H1 (cell line): ENCODE data around the gene FAM171A1. TPM values are rescaled to one million over a fixed set of nuclear protein-coding genes. Genes with fewer than 3 reads are reported as not detected.

Experiments used
- CTCF ChIA-PET: fragments of 300-600 bp; sonication (Branson Sonifier 250); formaldehyde crosslinking; loops from one replicate; lab custom pipeline; 2021; ENCODE audit not compliant: partially characterized antibody; lab: Charles Lee
- POLR2A ChIA-PET: fragments of 300-600 bp; sonication (Branson Sonifier 250); formaldehyde crosslinking; loops from one replicate; lab custom pipeline; 2021; ENCODE audit warnings: inconsistent platforms; ENCODE audit not compliant: partially characterized antibody; lab: Charles Lee
- DNase-seq, 2 experiments: peaks; one replicate each; pipeline versions ENCODE4 v3.0.0 to v3.0.0-alpha.2; 2010 to 2022; ENCODE audit warnings: low spot score in 2 of 2, low read depth in 1 of 2, mixed read lengths in 1 of 2
- FAIRE-seq: peaks from 2 replicates; lab custom pipeline; 2011; peaks lifted over from hg19 to GRCh38; lab: Jason Lieb, UNC
- H2AFZ ChIP-seq: 2 replicates; pipeline ENCODE4 v1.8.1; 2012; ENCODE audit warnings: low read length, inconsistent platforms
- H2AK5ac ChIP-seq: 2 replicates; pipeline ENCODE4 v1.6.1; 2013; ENCODE audit warnings: low read depth, low read length
- H2BK120ac ChIP-seq: replicated peaks from 2 replicates; pipeline ENCODE3; 2013; ENCODE audit warnings: low read depth, low read length, inconsistent platforms
- H2BK12ac ChIP-seq: 2 replicates; pipeline ENCODE4 v1.6.1; 2013; ENCODE audit warnings: low read depth, low read length
- H2BK15ac ChIP-seq: 2 replicates; pipeline ENCODE4 v1.6.1; 2013; ENCODE audit warnings: low read length
- H2BK20ac ChIP-seq: 2 replicates; pipeline ENCODE4 v1.6.1; 2013; ENCODE audit warnings: low read length
- H2BK5ac ChIP-seq: 2 replicates; pipeline ENCODE4 v1.6.1; 2013; ENCODE audit warnings: low read depth, low read length
- H3K14ac ChIP-seq: 2 replicates; pipeline ENCODE4 v1.6.1; 2013; ENCODE audit warnings: inconsistent platforms; ENCODE audit not compliant: insufficient read length
- H3K18ac ChIP-seq: 2 replicates; pipeline ENCODE4 v1.6.1; 2013; ENCODE audit warnings: low read length; ENCODE audit errors: extremely low read depth
- H3K23ac ChIP-seq: 2 replicates; pipeline ENCODE4 v1.6.1; 2013; ENCODE audit warnings: inconsistent platforms; ENCODE audit not compliant: insufficient read length
- H3K23me2 ChIP-seq: 2 replicates; pipeline ENCODE4 v1.6.1; 2013; ENCODE audit warnings: low read depth, low read length
- H3K27ac ChIP-seq: 2 replicates; pipeline ENCODE4 v1.6.1; 2011; ENCODE audit warnings: low read depth, low read length, inconsistent platforms
- H3K27me3 ChIP-seq, 4 experiments: replicated peaks in 1 of 4; 1 replicate in 1 of 4; 2 replicates in 3 of 4; pipeline versions ENCODE4 v1.6.1 to v1.8.1; 2011 to 2013; ENCODE audit warnings: low read length in 3 of 4, mild to moderate bottlenecking in 3 of 4, inconsistent platforms in 2 of 4, mixed read lengths in 2 of 4, moderate library complexity in 1 of 4; ENCODE audit not compliant: control insufficient read depth in 3 of 4, insufficient read depth in 3 of 4; ENCODE audit errors: extremely low read depth in 1 of 4
- H3K36me3 ChIP-seq, 4 experiments: 2 replicates each; pipeline versions ENCODE4 v1.6.1 to v1.8.1; 2011 to 2013; ENCODE audit warnings: mild to moderate bottlenecking in 4 of 4, low read length in 3 of 4, moderate library complexity in 2 of 4, control low read depth in 1 of 4, inconsistent platforms in 1 of 4; ENCODE audit not compliant: insufficient read depth in 4 of 4, control insufficient read depth in 2 of 4
- H3K4ac ChIP-seq: replicated peaks from 2 replicates; pipeline ENCODE3; 2013; ENCODE audit warnings: low read length, low read depth, mixed read lengths, inconsistent platforms; ENCODE audit not compliant: insufficient read length
- H3K4me1 ChIP-seq, 4 experiments: replicated peaks in 1 of 4; 1 replicate in 1 of 4; 2 replicates in 3 of 4; pipeline versions ENCODE4 v1.6.1 to v1.8.1; 2011 to 2013; ENCODE audit warnings: low read length in 3 of 4, inconsistent platforms in 2 of 4, mixed read lengths in 1 of 4; ENCODE audit not compliant: insufficient read depth in 4 of 4, control insufficient read depth in 3 of 4
- H3K4me2 ChIP-seq, 2 experiments: 2 replicates each; pipeline versions ENCODE4 v1.6.1 to v1.8.1; 2011 to 2013; ENCODE audit warnings: low read depth in 2 of 2, low read length in 2 of 2, control low read depth in 1 of 2, inconsistent platforms in 1 of 2, mild to moderate bottlenecking in 1 of 2; ENCODE audit not compliant: insufficient read depth in 1 of 2
- H3K4me3 ChIP-seq, 4 experiments: fragments of 200-600, 300-600 bp in 1 of 4; sonication (generic), shearing (Covaris generic), sonication (Bioruptor Twin) in 1 of 4; 2 replicates each; pipeline versions ENCODE4 v1.5.1 to v1.8.1; 2011 to 2016; ENCODE audit warnings: low read length in 4 of 4, low read depth in 3 of 4, control low read depth in 2 of 4, inconsistent platforms in 2 of 4, mild to moderate bottlenecking in 2 of 4, mixed read lengths in 1 of 4, moderate library complexity in 1 of 4; ENCODE audit not compliant: insufficient read depth in 2 of 4; ENCODE audit errors: extremely low read depth in 1 of 4
- H3K56ac ChIP-seq: replicated peaks from 2 replicates; pipeline ENCODE3; 2013; ENCODE audit warnings: low read depth, mild to moderate bottlenecking, mixed read lengths, low read length, inconsistent platforms; ENCODE audit not compliant: insufficient read length
- H3K79me1 ChIP-seq: 2 replicates; pipeline ENCODE4 v1.6.1; 2013; ENCODE audit warnings: low read depth, low read length, control low read depth
- H3K79me2 ChIP-seq, 2 experiments: 2 replicates each; pipeline versions ENCODE4 v1.6.1 to v1.8.1; 2012 to 2013; ENCODE audit warnings: low read length in 2 of 2, mild to moderate bottlenecking in 2 of 2, inconsistent platforms in 1 of 2; ENCODE audit not compliant: insufficient read depth in 2 of 2, control insufficient read depth in 1 of 2
- H3K9ac ChIP-seq, 4 experiments: replicated peaks in 1 of 4; 1 replicate in 1 of 4; 2 replicates in 3 of 4; pipeline versions ENCODE4 v1.6.1 to v1.8.1; 2011 to 2013; ENCODE audit warnings: low read depth in 3 of 4, low read length in 3 of 4, control low read depth in 2 of 4, mild to moderate bottlenecking in 2 of 4, moderate library complexity in 2 of 4, inconsistent platforms in 1 of 4; ENCODE audit errors: extremely low read depth in 1 of 4
- H3K9me3 ChIP-seq, 2 experiments: 2 replicates each; pipeline versions ENCODE4 v1.6.1 to v1.8.1; 2012 to 2013; ENCODE audit warnings: mild to moderate bottlenecking in 2 of 2, moderate library complexity in 2 of 2, control low read depth in 1 of 2, inconsistent platforms in 1 of 2, low read depth in 1 of 2, low read length in 1 of 2, mixed read lengths in 1 of 2; ENCODE audit not compliant: insufficient read depth in 2 of 2
- H4K20me1 ChIP-seq, 2 experiments: replicated peaks in 1 of 2; 2 replicates each; pipeline versions ENCODE3 to v1.8.1; 2011 to 2013; ENCODE audit warnings: inconsistent platforms in 2 of 2, low read length in 2 of 2, mild to moderate bottlenecking in 1 of 2; ENCODE audit not compliant: insufficient read depth in 2 of 2, control insufficient read depth in 1 of 2
- H4K5ac ChIP-seq: 2 replicates; pipeline ENCODE4 v1.6.1; 2013; ENCODE audit warnings: low read length, low read depth, mixed read lengths, inconsistent platforms; ENCODE audit not compliant: insufficient read length
- H4K8ac ChIP-seq: 2 replicates; pipeline ENCODE4 v1.8.0; 2013; ENCODE audit warnings: mild to moderate bottlenecking, moderate library complexity, low read length, inconsistent platforms; ENCODE audit not compliant: insufficient read depth; ENCODE audit errors: extremely low read depth
- H4K91ac ChIP-seq: replicated peaks from 2 replicates; pipeline ENCODE3; 2013; ENCODE audit warnings: low read length, mixed read lengths, inconsistent platforms; ENCODE audit not compliant: insufficient read length
- BRCA1 ChIP-seq: IDR thresholded peaks from 2 replicates; pipeline ENCODE4 v1.6.1; 2012; ENCODE audit warnings: low read depth, low read length, improper control_type of control experiment
- CTBP2 ChIP-seq: IDR thresholded peaks from 2 replicates; pipeline ENCODE4 v1.7.0; 2011; ENCODE audit warnings: borderline replicate concordance, mild to moderate bottlenecking, moderate library complexity, mixed read lengths, low read length; ENCODE audit not compliant: insufficient read depth, insufficient read length
- FOSL1 ChIP-seq: IDR thresholded peaks from 2 replicates; pipeline ENCODE4 v1.6.1; 2011; ENCODE audit warnings: mild to moderate bottlenecking, low read depth, low read length, moderate library complexity; ENCODE audit not compliant: insufficient read depth
- MAFK ChIP-seq: IDR thresholded peaks from 2 replicates; pipeline ENCODE4 v1.6.1; 2012; ENCODE audit warnings: low read depth, mild to moderate bottlenecking, improper control_type of control experiment, low read length
- NANOG ChIP-seq: IDR thresholded peaks from 2 replicates; pipeline ENCODE4 v1.6.1; 2011; ENCODE audit warnings: low read length, low read depth, mild to moderate bottlenecking, inconsistent platforms; ENCODE audit not compliant: insufficient read depth, poor library complexity, severe bottlenecking
- NRF1 ChIP-seq: IDR thresholded peaks from 2 replicates; pipeline ENCODE4 v1.6.1; 2011; ENCODE audit warnings: mild to moderate bottlenecking, low read depth, low read length, improper control_type of control experiment
- POLR2A ChIP-seq, 2 experiments: IDR thresholded peaks; 1 replicate in 1 of 2; 2 replicates in 1 of 2; pipeline ENCODE4 v1.6.1; 2011; ENCODE audit warnings: low read depth in 2 of 2, low read length in 2 of 2, mild to moderate bottlenecking in 2 of 2; ENCODE audit errors: control extremely low read depth in 1 of 2
- POU5F1 ChIP-seq: IDR thresholded peaks from 2 replicates; pipeline ENCODE4 v1.6.1; 2011; ENCODE audit warnings: low read depth, mild to moderate bottlenecking, low read length, moderate library complexity
- SP1 ChIP-seq: IDR thresholded peaks from 2 replicates; pipeline ENCODE4 v1.6.1; 2011; ENCODE audit warnings: low read depth, low read length
- WGBS, 2 experiments: shearing (Covaris generic) in 1 of 2; methylation state at CpG; one replicate each; pipeline versions ENCODE4 v1.1.6 to v1.1.7; 2013 to 2015; ENCODE audit warnings: low lambda C conversion rate in 2 of 2, mixed read lengths in 2 of 2, inconsistent platforms in 1 of 2, low coverage in 1 of 2, missing lambda C conversion rate in 1 of 2; ENCODE audit not compliant: insufficient replicate concordance in 2 of 2, insufficient coverage in 1 of 2, insufficient read length in 1 of 2; ENCODE audit errors: extremely low coverage in 1 of 2, missing lambda C conversion rate in 1 of 2; 5-methylcytosine and 5-hydroxymethylcytosine counted together
- polyA plus RNA-seq, 7 experiments: library from polyadenylated mRNA; depleted of rRNA in 3 of 7; stranded (reverse) in 5 of 7; unstranded in 2 of 7; fragments of >200 nt in 5 of 7; fragments of 200-250 nt in 2 of 7; gene quantifications; 1 replicate in 5 of 7; 2 replicates in 1 of 7; 4 replicates in 1 of 7; pipeline versions ENCODE4 v1.2.1 to v1.2.3, GENCODE V29; 2011 to 2013; ENCODE audit warnings: missing spikeins in 2 of 7, mixed read lengths in 2 of 7
- total RNA-seq: library from RNA; stranded (reverse); fragmentation: NEBNext Ultra II Directional; extraction: Animal tissue kit (Norgen Biotek cat#: 25700); gene quantifications from 2 replicates; pipeline ENCODE4 v1.2.1, GENCODE V29; 2021

The FAM171A1 gene
- total and polyA plus RNA-seq, 2 of the 8 experiments (the other 6 are each of a cell fraction or from before 2014, with no cell fraction given) = 26.6 to 42.1 TPM

- H2BK5ac ChIP-seq = no peak overlapping the region
- no peak for FAIRE-seq
- WGBS, 2 experiments = 89% methylated on average over 5 of the region's 5 CpGs; no CpG with 5 or more reads in 1 of the 2 experiments
- TF ChIP-seq POU5F1 (no peak), SP1 (no peak), POLR2A (IDR thresholded peaks at IDR 0.05; ENCODE audit: control extremely low read depth in 1 of 2, low read depth in 2 of 2, low read length in 2 of 2) (no peak), NANOG (no peak), FOSL1 (no peak), NRF1 (no peak), MAFK (no peak), CTBP2 (no peak), BRCA1 (no peak)
Observed at GRCh38 chr10:15224948-15225347, 146.1 kb downstream of the FAM171A1 start.

More at GRCh38 chr10:15224948-15225347, 146.1 kb downstream of the FAM171A1 start:
- no peaks in the 10 kb centered on the region for H3K4me1 ChIP-seq
- H3K27ac ChIP-seq = no peak overlapping the region
- H3K27me3 ChIP-seq = no peaks in the 10 kb centered on the region
- H2AFZ ChIP-seq = no peak overlapping the region
- no peak overlapping the region for H2AK5ac ChIP-seq
- ChIA-PET CTCF (interaction anchor here (1.7 to 4.6 kb wide), 2 partner anchors 15 to 42 kb away, joined by 4 to 21 read pairs; no protein-coding TSS in a partner anchor), POLR2A (interaction anchor here (0.9 kb wide), 1 partner anchor 13 kb away, joined by 3 read pairs; no protein-coding TSS in a partner anchor)
- H3K18ac ChIP-seq = no peak overlapping the region
- no peak overlapping the region for H2BK12ac ChIP-seq
- H4K8ac ChIP-seq = no peak overlapping the region
- no peak overlapping the region for H3K4me3 ChIP-seq
- H3K4me2 ChIP-seq = no peak overlapping the region
- no peaks in the 10 kb centered on the region for H3K9me3 ChIP-seq
- no peaks in the 10 kb centered on the region for H3K79me2 ChIP-seq
- H3K79me1 ChIP-seq = no peaks in the 10 kb centered on the region
- H2BK15ac ChIP-seq = no peak overlapping the region
- no peak overlapping the region for H2BK20ac ChIP-seq
- H4K20me1 ChIP-seq = peaks cover 0 to 4% of the 10 kb centered on the region in 2 experiments
- peaks cover 6% of the 10 kb centered on the region; the same call in 1 of the 2 replicates for H3K23me2 ChIP-seq
- H4K91ac ChIP-seq = no peak overlapping the region
- H3K14ac ChIP-seq = no peak overlapping the region
- no peaks in the 10 kb centered on the region; a peak in 1 of 8 replicates for H3K36me3 ChIP-seq
- no peak overlapping the region for H3K23ac ChIP-seq
- DNase-seq = no peak
- no peak overlapping the region for H3K56ac ChIP-seq
- no peak overlapping the region for H4K5ac ChIP-seq
- no peak overlapping the region for H2BK120ac ChIP-seq
- no peak overlapping the region for H3K4ac ChIP-seq
- no peak overlapping the region for H3K9ac ChIP-seq
